Stomach (tissue), 9 donors: ENCODE results near the gene CNTNAP5. TPM values are rescaled to one million over a fixed set of nuclear protein-coding genes. Genes with fewer than 3 reads are reported as not detected.

Source experiments
- DNase-seq, 2 donors: peaks; one replicate each; pipeline versions ENCODE4 v3.0.0 to v3.0.0-alpha.2; 2013 to 2019
- H3K27ac ChIP-seq, 5 donors: fragments of 200-600 bp in 4 of 5; sonication (generic) in 4 of 5; one replicate each; pipeline ENCODE4 v1.5.1; 2013 to 2019; ENCODE audit warnings: mild to moderate bottlenecking in 1 of 5, moderate library complexity in 1 of 5
- H3K27me3 ChIP-seq, 3 donors: fragments of 200-600 bp; sonication (generic); one replicate each; pipeline ENCODE4 v1.5.1; 2017 to 2019; ENCODE audit warnings: mixed run types in 1 of 3
- H3K36me3 ChIP-seq, 4 donors: fragments of 200-600 bp; sonication (generic); 1 replicate in 3 of 4; 2 replicates in 1 of 4; pipeline ENCODE4 v1.5.1; 2016 to 2019
- H3K4me1 ChIP-seq, 4 donors: fragments of 200-600 bp; sonication (generic); one replicate each; pipeline ENCODE4 v1.5.1; 2016 to 2019
- H3K4me3 ChIP-seq, 4 donors: fragments of 200-600 bp; sonication (generic) in 3 of 4; one replicate each; pipeline ENCODE4 v1.5.1; 2016 to 2019; ENCODE audit warnings: mild to moderate bottlenecking in 1 of 4
- H3K9me3 ChIP-seq, 4 donors: fragments of 200-600 bp; sonication (generic); one replicate each; pipeline ENCODE4 v1.5.1; 2016 to 2019
- EP300 ChIP-seq: sonication (generic); formaldehyde crosslinking; IDR thresholded peaks from one replicate; pipeline ENCODE4 v1.6.1; 2017; ENCODE audit warnings: antibody characterized with exemption
- POLR2A ChIP-seq, 4 donors: fragments of 450-650 bp; IDR thresholded peaks; one replicate each; pipeline ENCODE4 v1.6.1; 2016; ENCODE audit warnings: antibody characterized with exemption in 4 of 4, control low read depth in 2 of 4, mild to moderate bottlenecking in 1 of 4, moderate library complexity in 1 of 4
- POLR2AphosphoS5 ChIP-seq, 3 donors: sonication (generic); formaldehyde crosslinking; IDR thresholded peaks; one replicate each; pipeline ENCODE4 v1.6.1; 2016; ENCODE audit warnings: antibody characterized with exemption in 3 of 3
- WGBS, 5 donors: extraction: QIAGEN DNeasy Blood & Tissue Kit in 3 of 5; methylation state at CpG; one replicate each; pipeline versions ENCODE4 v1.1.5 to v1.1.7; 2013 to 2018; 5-methylcytosine and 5-hydroxymethylcytosine counted together
- intact Hi-C: fragments of 100-400 bp; cut with DNase I; formaldehyde crosslinking; loops from one replicate; pipeline ENCODE4 v1.15.1; 2023; ENCODE audit warnings: low total_unique reads
- polyA plus RNA-seq, 3 donors: library from polyadenylated mRNA; stranded (reverse); fragments of 200-250 nt; gene quantifications; one replicate each; pipeline ENCODE4 v1.2.3, GENCODE V29; 2013
- total RNA-seq, 5 donors: library from RNA; depleted of rRNA; stranded (reverse); fragments of >200 nt; gene quantifications; one replicate each; pipeline versions ENCODE4 v1.1.0 to v1.2.3, GENCODE V29; 2014 to 2016
- TF ChIP-seq, protein P1 (sequence below), 7 experiments: fragments of 450-650 bp in 4 of 7; fragments of 200-600 bp in 3 of 7; sonication (generic) in 3 of 7; IDR thresholded peaks; one replicate each; pipeline ENCODE4 v1.5.1; 2016 to 2019; ENCODE audit warnings: antibody characterized with exemption in 7 of 7, control low read depth in 2 of 7, mild to moderate bottlenecking in 1 of 7
- donor health status: healthy with polysubstance abuse.
- donor health status: Bipolar disorder and iron deficiency.
- donor health status: healthy.

The CNTNAP5 gene
- total and polyA plus RNA-seq, 8 donors: 1.3 TPM; not detected in 7

DNA sequence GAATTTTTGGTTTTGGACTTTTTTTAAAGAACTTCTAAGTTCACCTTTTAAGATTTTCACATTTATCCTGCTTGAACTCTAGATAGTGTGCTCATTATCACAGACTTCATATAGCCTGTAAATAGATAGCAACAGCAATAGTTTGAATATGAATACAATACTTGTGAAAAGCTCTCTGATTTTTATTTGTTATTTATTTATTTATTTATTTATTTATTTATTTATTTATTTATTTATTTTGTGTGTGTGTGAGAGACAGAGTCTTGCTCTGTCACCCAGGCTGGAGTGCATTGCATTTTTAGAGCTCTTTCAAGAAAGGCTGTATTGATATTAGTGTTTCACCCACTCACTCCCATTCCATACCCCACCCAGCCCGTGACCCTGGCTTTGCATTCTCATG is 153.6 kb downstream of the CNTNAP5 start:
- intact Hi-C loops: no loop called here
- Histone ChIP-seq H3K4me1 (no peaks in the 10 kb centered on the region), H3K27me3 (no peaks in the 10 kb centered on the region), H3K4me3 (no peak overlapping the region), H3K27ac (no peak overlapping the region), H3K9me3 (peaks cover 0 to 7% (median 0%) of the 10 kb centered on the region in 4 donors), H3K36me3 (no peaks in the 10 kb centered on the region)
- no peak for DNase-seq
- WGBS, 5 donors: 79 to 97% (median 94%) methylated on average over 1 of the region's 1 CpG
- TF ChIP-seq POLR2A (IDR thresholded peaks at IDR 0.05) (no peak), POLR2AphosphoS5 (IDR thresholded peaks at IDR 0.05) (no peak), EP300 (no peak)
- TF ChIP-seq, protein P1, sequence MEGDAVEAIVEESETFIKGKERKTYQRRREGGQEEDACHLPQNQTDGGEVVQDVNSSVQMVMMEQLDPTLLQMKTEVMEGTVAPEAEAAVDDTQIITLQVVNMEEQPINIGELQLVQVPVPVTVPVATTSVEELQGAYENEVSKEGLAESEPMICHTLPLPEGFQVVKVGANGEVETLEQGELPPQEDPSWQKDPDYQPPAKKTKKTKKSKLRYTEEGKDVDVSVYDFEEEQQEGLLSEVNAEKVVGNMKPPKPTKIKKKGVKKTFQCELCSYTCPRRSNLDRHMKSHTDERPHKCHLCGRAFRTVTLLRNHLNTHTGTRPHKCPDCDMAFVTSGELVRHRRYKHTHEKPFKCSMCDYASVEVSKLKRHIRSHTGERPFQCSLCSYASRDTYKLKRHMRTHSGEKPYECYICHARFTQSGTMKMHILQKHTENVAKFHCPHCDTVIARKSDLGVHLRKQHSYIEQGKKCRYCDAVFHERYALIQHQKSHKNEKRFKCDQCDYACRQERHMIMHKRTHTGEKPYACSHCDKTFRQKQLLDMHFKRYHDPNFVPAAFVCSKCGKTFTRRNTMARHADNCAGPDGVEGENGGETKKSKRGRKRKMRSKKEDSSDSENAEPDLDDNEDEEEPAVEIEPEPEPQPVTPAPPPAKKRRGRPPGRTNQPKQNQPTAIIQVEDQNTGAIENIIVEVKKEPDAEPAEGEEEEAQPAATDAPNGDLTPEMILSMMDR (IDR thresholded peaks at IDR 0.05): no peak

DNA sequence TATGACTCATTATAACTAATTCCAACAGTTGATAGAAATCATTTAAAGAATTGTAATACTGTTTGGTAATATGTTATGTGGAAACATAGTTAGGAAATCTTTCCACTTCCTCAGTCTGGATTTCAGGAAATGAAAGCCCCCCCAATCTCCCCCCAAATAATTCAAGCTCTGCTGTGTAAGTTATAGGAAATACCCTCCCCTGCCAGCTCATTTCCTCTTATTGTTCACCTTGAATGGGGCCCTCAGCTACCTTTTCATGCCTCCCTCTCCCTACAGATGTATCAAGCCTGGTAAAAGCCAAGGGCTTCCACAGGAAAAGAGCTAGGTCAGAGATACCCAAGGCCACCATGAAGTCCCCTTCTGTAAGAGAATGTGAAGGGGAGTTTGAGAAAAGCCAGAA is 155.5 kb downstream of the CNTNAP5 start:
- intact Hi-C loops: no loop called here
- no peaks in the 10 kb centered on the region for H3K4me1 ChIP-seq
- no peaks in the 10 kb centered on the region for H3K36me3 ChIP-seq
- no peaks in the 10 kb centered on the region for H3K9me3 ChIP-seq
- H3K27me3 ChIP-seq: no peaks in the 10 kb centered on the region
- H3K27ac ChIP-seq: no peak overlapping the region
- TF ChIP-seq POLR2A (IDR thresholded peaks at IDR 0.05): no peak
- TF ChIP-seq EP300: no peak
- TF ChIP-seq POLR2AphosphoS5 (IDR thresholded peaks at IDR 0.05): no peak
- TF ChIP-seq, protein P1 (IDR thresholded peaks at IDR 0.05): no peak
- peak in 1 of 2 donors; percentile 40 for DNase-seq
- no peak overlapping the region for H3K4me3 ChIP-seq

DNA sequence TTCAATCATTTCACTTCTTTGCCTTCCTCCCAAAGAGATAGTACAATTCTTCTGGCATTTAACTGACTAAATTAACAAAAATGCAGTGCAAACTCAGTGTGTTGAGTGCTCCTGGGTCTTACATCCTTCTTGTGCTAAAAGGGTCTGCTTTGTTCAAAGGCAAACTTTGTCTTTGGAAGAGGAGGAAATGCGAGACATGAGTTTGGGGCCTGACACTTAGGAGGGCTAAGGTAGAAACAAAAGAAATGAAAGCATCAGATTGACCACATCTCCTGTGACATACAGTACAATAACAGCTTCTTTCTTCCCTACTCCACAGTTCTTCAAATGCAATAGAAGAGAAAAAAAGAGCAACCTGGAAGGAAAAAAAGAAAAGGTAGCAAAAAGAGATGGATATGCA is 161.7 kb downstream of the CNTNAP5 start:
- no peak overlapping the region for H3K4me3 ChIP-seq
- H3K9me3 ChIP-seq: no peaks in the 10 kb centered on the region
- WGBS, 5 donors: 77 to 96% (median 93%) methylated on average over 1 of the region's 1 CpG
- intact Hi-C loops: no loop called here
- H3K36me3 ChIP-seq: no peaks in the 10 kb centered on the region
- TF ChIP-seq POLR2AphosphoS5 (IDR thresholded peaks at IDR 0.05) (no peak), EP300 (no peak), POLR2A (IDR thresholded peaks at IDR 0.05) (no peak)
- TF ChIP-seq, protein P1 (IDR thresholded peaks at IDR 0.05): no peak
- no peaks in the 10 kb centered on the region for H3K4me1 ChIP-seq
- H3K27me3 ChIP-seq: no peaks in the 10 kb centered on the region
- no peak overlapping the region for H3K27ac ChIP-seq
- DNase-seq: no peak

DNA sequence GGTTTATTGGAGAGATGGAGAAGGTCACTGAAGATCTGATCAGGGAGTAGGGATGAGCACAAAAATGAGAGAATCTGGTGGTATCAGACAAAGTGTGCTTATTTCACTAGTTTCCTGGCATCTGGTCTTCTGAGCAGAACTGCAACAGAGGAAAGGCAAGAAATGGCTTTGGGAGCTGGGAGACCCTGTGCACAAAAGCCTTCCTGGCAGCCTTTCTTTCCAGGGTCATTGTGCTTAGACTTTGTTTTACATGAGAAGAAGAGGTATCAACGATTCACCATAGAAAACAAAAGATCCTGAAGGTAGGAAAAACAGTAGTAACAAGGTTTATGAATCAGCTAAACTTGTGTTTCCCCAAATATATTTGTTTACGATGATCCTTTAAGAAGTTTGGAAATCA is 162.9 kb downstream of the CNTNAP5 start:
- intact Hi-C loops: no loop called here
- no peak for DNase-seq
- 70 to 72% (median 72%) methylated on average over 2 of the region's 2 CpGs for WGBS, 5 donors
- no peak overlapping the region for H3K27ac ChIP-seq
- H3K36me3 ChIP-seq: no peaks in the 10 kb centered on the region
- no peaks in the 10 kb centered on the region for H3K27me3 ChIP-seq
- H3K4me1 ChIP-seq: no peaks in the 10 kb centered on the region
- H3K4me3 ChIP-seq: no peak overlapping the region
- no peak for TF ChIP-seq POLR2AphosphoS5 (IDR thresholded peaks at IDR 0.05)
- TF ChIP-seq POLR2A (IDR thresholded peaks at IDR 0.05): no peak
- TF ChIP-seq EP300: no peak
- TF ChIP-seq, protein P1 (IDR thresholded peaks at IDR 0.05): no peak
- H3K9me3 ChIP-seq: no peaks in the 10 kb centered on the region
